MM.1S (cell line): Measurements from ENCODE around the gene NTRK3.

Experiments
- DNase-seq: peaks from one replicate; pipeline ENCODE4 v3.0.0-alpha.2; 2015
- H2AFZ ChIP-seq: fragments of 300-600 bp; sonication (generic); 2 replicates; pipeline ENCODE4 v1.6.0; 2016; ENCODE audit warnings: antibody characterized with exemption, low read length
- H3F3A ChIP-seq: fragments of 300-600 bp; sonication (generic); 2 replicates; pipeline ENCODE4 v1.6.1; 2016; ENCODE audit warnings: mild to moderate bottlenecking, antibody characterized with exemption, low read length, moderate library complexity, mixed read lengths; ENCODE audit not compliant: insufficient read depth
- H3K27ac ChIP-seq: fragments of 300-600 bp; sonication (generic); 2 replicates; pipeline ENCODE4 v1.5.1; 2016; ENCODE audit warnings: mild to moderate bottlenecking, low read length
- H3K27me3 ChIP-seq: fragments of 300-600 bp; sonication (generic); replicated peaks from 2 replicates; pipeline ENCODE4 v1.6.0; 2016; ENCODE audit warnings: low read length; ENCODE audit not compliant: insufficient read depth
- H3K36me3 ChIP-seq: fragments of 300-600 bp; sonication (generic); replicated peaks from 2 replicates; pipeline ENCODE4 v1.6.1; 2016; ENCODE audit warnings: mild to moderate bottlenecking, low read length, mixed read lengths; ENCODE audit not compliant: insufficient read depth
- H3K4me1 ChIP-seq: fragments of 300-600 bp; sonication (generic); 2 replicates; pipeline ENCODE4 v1.6.1; 2016; ENCODE audit warnings: low read length, mixed read lengths
- H3K4me2 ChIP-seq: fragments of 300-600 bp; sonication (generic); 2 replicates; pipeline ENCODE4 v1.6.0; 2016; ENCODE audit warnings: low read depth, low read length
- H3K4me3 ChIP-seq: fragments of 300-600 bp; sonication (generic); 2 replicates; pipeline ENCODE4 v1.5.1; 2016; ENCODE audit warnings: low read length, mixed read lengths
- H3K79me2 ChIP-seq: fragments of 300-600 bp; sonication (generic); 2 replicates; pipeline ENCODE4 v1.6.1; 2016; ENCODE audit warnings: mixed run types, low read length, mixed read lengths
- H3K9ac ChIP-seq: fragments of 300-600 bp; sonication (generic); 2 replicates; pipeline ENCODE4 v1.6.1; 2016; ENCODE audit warnings: low read length, mixed read lengths
- H3K9me2 ChIP-seq: fragments of 300-600 bp; sonication (generic); replicated peaks from 2 replicates; pipeline ENCODE4 v1.6.1; 2016; ENCODE audit warnings: mild to moderate bottlenecking, low read length, mixed read lengths; ENCODE audit not compliant: insufficient read depth
- H3K9me3 ChIP-seq: fragments of 300-600 bp; sonication (generic); replicated peaks from 2 replicates; pipeline ENCODE4 v1.6.1; 2016; ENCODE audit warnings: mild to moderate bottlenecking, low read length, mixed read lengths; ENCODE audit not compliant: insufficient read depth
- H4K20me1 ChIP-seq: fragments of 300-600 bp; sonication (generic); 2 replicates; pipeline ENCODE4 v1.6.1; 2016; ENCODE audit warnings: mild to moderate bottlenecking, low read length, moderate library complexity, mixed read lengths; ENCODE audit not compliant: insufficient read depth
- EZH2 ChIP-seq: fragments of 300-600 bp; sonication (generic); optimal IDR thresholded peaks from 2 replicates; pipeline ENCODE3; 2017; ENCODE audit warnings: low read depth, mild to moderate bottlenecking, antibody characterized with exemption, low read length, mixed read lengths
- EZH2phosphoT487 ChIP-seq: fragments of 300-600 bp; sonication (generic); IDR thresholded peaks from 2 replicates; pipeline ENCODE4 v1.6.1; 2018; ENCODE audit warnings: antibody characterized with exemption, low read length
- TF ChIP-seq, protein P1 (sequence below): fragments of 300-600 bp; sonication (generic); IDR thresholded peaks from 2 replicates; pipeline ENCODE4 v1.5.1; 2016; ENCODE audit warnings: antibody characterized with exemption, low read length, mixed read lengths

NTRK3 gene

DNA sequence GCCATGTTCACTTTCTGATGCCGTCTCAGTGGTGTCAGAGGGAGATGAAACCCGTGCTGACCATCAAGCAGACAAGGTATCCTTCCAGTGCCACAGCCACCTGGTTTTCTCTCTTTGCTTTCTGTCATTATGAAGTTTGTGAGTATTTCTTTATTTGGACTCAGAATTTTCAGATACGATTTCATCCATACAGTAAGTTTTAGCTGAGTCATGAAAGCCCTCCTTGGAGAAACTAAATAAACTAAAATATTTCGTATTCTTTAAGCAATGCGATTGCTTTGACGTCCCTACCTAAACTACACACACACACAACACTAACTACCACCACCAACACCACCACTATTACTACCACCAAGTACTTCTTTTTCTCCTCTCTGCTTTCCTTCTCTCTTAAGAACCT lies 350.1 kb downstream of the NTRK3 start:
- Histone ChIP-seq H2AFZ (no peak overlapping the region), H3K27me3 (no peaks in the 10 kb centered on the region), H3K79me2 (no peaks in the 10 kb centered on the region), H3K27ac (no peak overlapping the region), H3K4me3 (no peak overlapping the region), H3F3A (no peaks in the 10 kb centered on the region), H4K20me1 (no peaks in the 10 kb centered on the region), H3K9ac (no peak overlapping the region), H3K4me1 (no peaks in the 10 kb centered on the region), H3K36me3 (no peaks in the 10 kb centered on the region), H3K4me2 (no peak overlapping the region), H3K9me3 (no peaks in the 10 kb centered on the region), H3K9me2 (no peaks in the 10 kb centered on the region)
- TF ChIP-seq, protein P1, sequence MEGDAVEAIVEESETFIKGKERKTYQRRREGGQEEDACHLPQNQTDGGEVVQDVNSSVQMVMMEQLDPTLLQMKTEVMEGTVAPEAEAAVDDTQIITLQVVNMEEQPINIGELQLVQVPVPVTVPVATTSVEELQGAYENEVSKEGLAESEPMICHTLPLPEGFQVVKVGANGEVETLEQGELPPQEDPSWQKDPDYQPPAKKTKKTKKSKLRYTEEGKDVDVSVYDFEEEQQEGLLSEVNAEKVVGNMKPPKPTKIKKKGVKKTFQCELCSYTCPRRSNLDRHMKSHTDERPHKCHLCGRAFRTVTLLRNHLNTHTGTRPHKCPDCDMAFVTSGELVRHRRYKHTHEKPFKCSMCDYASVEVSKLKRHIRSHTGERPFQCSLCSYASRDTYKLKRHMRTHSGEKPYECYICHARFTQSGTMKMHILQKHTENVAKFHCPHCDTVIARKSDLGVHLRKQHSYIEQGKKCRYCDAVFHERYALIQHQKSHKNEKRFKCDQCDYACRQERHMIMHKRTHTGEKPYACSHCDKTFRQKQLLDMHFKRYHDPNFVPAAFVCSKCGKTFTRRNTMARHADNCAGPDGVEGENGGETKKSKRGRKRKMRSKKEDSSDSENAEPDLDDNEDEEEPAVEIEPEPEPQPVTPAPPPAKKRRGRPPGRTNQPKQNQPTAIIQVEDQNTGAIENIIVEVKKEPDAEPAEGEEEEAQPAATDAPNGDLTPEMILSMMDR, result no peak
- TF ChIP-seq EZH2 (no peak), EZH2phosphoT487 (no peak)
- no peak for DNase-seq

DNA sequence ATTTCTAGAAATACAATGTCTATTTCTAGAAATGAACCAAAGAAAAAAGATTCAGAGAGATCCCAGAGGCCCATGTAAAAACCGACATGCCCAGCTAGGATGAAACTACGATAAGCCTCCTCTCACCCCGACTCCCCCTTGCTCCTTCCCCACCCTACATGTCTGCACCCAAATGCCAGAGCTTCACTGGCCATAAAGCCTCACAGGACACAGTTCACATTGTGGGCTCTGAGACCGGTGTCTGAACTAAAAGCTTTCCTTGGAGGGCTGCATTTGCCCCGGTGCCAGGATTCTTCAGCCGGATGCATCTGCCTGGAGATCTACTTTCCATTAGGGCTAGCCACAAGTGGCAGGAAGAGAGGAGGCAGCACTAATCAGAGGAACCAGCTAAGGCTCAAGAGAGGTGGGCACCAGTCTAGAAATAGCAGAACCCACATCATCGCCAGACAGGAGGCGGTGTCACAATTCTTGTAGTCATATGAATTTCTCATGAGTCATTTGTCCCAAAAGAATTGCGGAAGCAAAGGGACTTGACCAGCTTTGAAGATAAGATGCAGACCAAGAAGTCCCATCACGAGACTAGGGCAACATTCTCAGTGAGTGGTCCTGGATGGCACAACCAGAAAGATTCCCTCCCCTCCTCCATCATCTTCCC lies 353.6 kb downstream of the NTRK3 start:
- Histone ChIP-seq H3K9me3 (no peaks in the 10 kb centered on the region), H3K79me2 (no peaks in the 10 kb centered on the region), H4K20me1 (no peaks in the 10 kb centered on the region), H3K4me1 (no peaks in the 10 kb centered on the region), H3K36me3 (no peaks in the 10 kb centered on the region), H3K27ac (no peak overlapping the region), H3F3A (no peaks in the 10 kb centered on the region), H3K4me3 (no peak overlapping the region), H3K27me3 (no peaks in the 10 kb centered on the region), H3K9me2 (no peaks in the 10 kb centered on the region), H3K9ac (no peak overlapping the region), H2AFZ (no peak overlapping the region), H3K4me2 (no peak overlapping the region)
- TF ChIP-seq EZH2phosphoT487 (no peak), EZH2 (no peak)
- TF ChIP-seq, protein P1, result no peak
- DNase-seq, result no peak

DNA sequence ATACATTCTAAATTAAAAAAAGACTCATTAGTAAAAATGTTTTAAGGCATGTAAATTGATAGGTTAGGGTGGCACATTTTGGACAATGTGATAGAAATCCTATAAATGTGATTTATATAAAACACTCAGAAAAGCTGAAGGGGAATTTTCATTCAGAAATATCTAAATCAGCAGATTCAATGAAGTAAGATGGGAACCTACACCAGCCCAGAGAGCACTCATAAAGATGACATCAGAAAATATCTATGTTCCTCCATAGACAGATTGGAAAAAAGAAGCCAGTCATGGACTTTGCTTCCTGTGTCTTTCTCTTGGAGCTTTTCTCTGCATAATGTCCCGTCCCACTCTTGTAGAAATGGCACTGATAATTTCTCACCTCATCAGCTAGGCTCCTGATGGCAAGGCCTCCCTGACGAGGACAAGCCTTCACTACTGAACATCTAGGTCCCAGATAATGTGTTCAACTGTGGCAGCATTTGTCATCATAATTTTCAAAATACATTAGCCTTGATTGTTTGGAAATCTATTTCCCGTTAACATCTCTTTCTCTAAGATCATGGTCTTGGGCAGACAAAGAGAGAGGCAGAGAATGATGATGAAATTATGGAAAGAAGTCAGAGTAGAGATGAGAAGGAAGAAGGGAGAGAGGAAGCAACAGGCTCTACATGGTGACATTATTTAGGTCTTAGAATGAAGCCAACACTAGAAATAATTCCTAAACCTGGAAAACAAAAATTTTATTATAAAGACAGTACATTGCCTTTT lies 354.4 kb downstream of the NTRK3 start:
- TF ChIP-seq, protein P1, result no peak
- no peak for TF ChIP-seq EZH2
- TF ChIP-seq EZH2phosphoT487, result no peak
- Histone ChIP-seq H2AFZ (no peak overlapping the region), H3K9me3 (no peaks in the 10 kb centered on the region), H3K4me2 (no peak overlapping the region), H3K9ac (no peak overlapping the region), H3K27me3 (no peaks in the 10 kb centered on the region), H4K20me1 (no peaks in the 10 kb centered on the region), H3K79me2 (no peaks in the 10 kb centered on the region), H3K9me2 (no peaks in the 10 kb centered on the region), H3K36me3 (no peaks in the 10 kb centered on the region), H3F3A (no peaks in the 10 kb centered on the region), H3K4me3 (no peak overlapping the region), H3K4me1 (no peaks in the 10 kb centered on the region), H3K27ac (no peak overlapping the region)
- no peak for DNase-seq
